Caki2 (cell line): ENCODE data around the gene MTA3. TPM values are rescaled to one million over a fixed set of nuclear protein-coding genes. Genes with fewer than 3 reads are reported as not detected.

Experiments used
- DNase-seq: peaks from one replicate; pipeline ENCODE4 v3.0.0-alpha.2; 2015; ENCODE audit warnings: low read depth
- in situ Hi-C: cut with HindIII; loops from 2 replicates; pipeline ENCODE4 v1.10.0; 2016; ENCODE audit warnings: low sequenced_read_pairs, low pct_unique_long_range_greater_than_20kb, mixed read lengths
- total RNA-seq: library from RNA; depleted of rRNA; stranded (reverse); fragments of >200 nt; shearing (Covaris generic); gene quantifications from 2 replicates; pipeline ENCODE4 v1.2.3, GENCODE V29; 2014; ENCODE audit warnings: low replicate concordance

MTA3 gene
- total RNA-seq, 1 experiment from 2014 or later, result 31.6 TPM

DNA sequence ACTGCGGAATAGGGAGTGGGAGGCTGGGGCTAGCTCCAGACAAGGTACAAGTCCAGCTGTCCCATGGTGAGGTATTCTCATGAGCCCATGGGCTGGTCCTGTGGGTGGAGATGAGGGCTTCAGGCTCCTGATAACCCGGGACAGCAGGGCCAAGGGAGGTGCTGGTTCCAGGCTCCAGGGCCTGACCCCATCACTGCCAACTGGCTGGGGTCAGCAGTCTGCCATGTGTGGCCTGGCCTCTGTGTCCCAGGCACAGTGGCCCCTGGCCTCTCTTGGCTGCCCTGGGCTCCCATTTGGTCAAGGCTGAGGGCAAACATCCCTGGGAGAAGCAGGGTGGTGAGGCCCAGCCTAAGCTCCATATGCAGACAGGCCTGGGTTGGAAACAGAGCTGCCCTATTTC, 196.5 kb downstream of the MTA3 start:
- in situ Hi-C loops, result no loop called here
- DNase-seq, result no peak

- no peak for DNase-seq
- in situ Hi-C loops, result no loop called here
Measured at GRCh38 chr2:42765686-42766085, 197.3 kb downstream of the MTA3 start.

DNA sequence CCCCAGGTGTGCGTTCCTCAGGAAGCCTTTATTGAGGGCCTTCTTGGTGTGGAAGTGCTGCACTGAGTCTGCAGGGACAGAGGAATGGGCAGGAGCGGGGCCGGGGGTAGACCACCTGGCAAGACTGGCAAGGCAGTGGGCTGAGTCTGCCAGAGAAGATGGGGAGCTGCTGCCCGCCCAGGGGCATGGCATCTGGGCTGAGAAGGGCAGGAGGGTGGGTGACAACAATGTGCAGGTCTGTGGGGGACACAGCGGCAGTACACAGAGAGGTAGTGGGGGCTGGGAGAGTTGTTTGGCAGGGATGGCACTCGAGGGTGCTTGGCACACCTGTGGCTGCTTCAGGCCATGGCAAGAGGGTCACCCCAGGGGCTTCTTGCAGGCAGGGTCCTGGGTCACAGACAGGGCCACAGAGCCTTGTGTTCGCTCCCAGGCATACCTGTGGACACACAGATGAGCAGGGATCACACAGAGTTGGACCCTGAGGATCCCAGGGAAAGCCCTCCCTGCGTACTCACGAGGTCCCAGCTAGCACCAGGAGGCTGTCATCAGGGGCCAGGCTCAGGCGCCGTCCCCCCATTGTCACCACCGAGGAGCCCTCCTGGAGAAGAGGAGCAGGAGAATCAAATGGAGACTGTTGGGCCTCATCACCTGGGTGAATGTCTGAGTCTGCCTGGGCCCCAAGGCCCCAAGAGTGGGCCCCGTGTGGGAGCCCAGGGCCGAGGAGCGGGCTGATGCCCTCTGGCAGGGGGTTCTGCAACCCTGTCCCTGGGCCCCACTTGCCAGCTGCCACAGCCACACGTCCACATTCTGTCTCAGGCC, 198.9 kb downstream of the MTA3 start:
- in situ Hi-C loops, result no loop called here
- no peak for DNase-seq

DNA sequence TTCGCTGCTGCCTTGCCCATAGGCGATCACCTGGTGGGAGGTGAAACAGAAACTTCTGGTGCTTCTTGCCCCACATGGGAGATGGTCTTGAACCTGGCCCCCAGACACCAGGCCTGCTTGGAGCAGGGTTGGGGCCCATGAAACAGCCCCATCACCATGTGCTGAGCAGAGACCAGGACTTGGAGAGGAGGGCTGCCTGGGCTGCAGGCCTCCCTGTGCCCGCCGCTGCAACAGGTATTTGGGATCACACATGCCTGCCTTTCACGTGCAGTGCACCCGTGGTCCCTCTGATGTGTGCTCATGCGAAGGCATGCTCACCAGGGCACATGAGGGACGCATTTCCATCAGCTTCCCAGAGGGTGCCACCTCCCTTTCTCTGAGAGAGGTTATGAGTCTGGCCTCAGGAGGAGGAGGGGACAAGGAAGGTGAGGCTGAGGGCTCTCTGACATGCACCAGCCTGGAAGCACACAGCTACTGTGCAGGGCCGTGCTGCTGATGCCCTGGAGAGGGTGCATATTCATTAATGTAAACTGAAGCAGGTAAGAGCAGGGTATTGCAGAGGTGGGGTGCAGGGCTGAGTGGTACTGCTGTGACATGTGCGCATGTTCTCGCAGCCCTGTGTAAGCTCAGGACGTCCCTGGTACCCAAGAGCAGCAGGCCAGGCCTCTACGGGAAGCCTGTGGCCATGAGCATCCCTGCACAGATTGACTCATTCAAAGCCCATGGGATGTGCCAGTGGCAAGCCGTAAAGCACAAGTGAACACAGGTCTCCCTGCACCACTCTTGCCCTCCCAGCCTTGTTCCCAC, 199.7 kb downstream of the MTA3 start:
- no peak for DNase-seq

DNA sequence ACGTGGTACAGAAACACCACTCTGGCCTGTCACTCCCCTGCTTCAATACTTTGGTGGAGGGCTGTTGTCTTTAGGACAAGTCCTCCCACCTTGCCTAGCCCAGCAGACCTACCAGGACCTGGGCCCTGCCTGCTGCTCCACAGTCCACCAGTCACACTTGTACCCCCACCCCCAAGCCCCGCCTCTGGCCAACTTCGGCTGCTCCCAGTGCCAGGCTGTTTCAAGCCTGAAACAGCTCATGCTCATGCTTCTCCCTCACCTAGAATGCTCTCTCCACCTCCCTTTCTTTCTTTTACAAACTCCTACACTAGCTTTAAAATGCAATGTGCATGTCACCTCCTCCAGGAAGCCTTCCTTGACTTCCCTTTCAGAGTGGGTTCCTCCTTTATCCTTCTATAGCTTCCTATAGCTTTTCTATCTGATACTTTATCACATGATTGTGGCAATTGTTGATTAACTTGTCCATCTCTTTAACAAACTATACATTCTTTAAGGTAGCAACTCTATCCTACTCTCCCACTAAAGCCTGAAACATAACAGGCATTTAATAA, 200.3 kb downstream of the MTA3 start:
- no peak for DNase-seq
- in situ Hi-C loops, result no loop called here

More for the DNA sequence above, 199.7 kb downstream of the MTA3 start:
- in situ Hi-C loops, result no loop called here

GRCh38 chr2:42769583-42770287, 201.3 kb downstream of the MTA3 start:
- DNase-seq, result no peak
- in situ Hi-C loops, result no loop called here

DNA sequence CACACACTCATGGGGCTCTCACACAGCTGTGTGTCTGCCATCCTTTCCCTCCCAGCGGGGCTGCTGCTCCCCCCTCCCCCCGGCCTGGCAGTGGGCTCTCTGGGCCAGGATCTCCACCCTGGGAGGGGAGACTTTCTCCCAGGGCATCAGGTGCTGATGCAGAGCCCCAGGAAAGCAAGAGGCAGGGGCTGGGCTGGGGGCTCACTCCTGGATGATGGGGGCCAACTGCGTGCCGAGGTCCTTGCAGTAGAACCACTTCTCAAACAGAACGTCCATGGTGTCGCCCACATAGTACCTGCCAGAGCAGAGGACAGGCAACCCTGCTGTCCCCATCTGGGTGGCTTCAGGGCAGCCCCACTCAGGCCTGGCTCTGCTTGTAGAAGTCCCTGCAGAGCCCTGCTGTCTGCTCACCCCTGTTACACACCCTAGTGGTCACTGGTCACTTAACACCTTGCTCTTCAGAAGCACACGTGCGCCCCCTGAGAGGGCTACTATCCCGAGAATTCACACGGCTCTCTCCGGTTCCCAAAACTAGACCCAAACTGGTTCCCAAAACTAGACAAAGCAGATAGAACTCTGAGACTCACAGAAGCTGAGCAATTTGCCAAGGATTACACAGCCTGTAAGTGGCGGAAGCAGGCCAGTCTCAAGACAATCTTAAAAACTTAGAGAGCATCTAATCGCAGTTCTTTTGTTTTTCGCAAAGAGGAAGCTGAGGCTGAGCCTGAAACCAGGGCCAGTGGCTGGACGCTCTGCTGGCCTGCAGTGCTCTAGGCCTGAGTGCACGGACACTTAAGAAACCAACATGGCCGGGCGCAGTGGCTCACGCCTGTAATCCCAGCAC, 202.1 kb downstream of the MTA3 start:
- no peak for DNase-seq
- in situ Hi-C loops, result no loop called here

- no peak for DNase-seq
- in situ Hi-C loops, result no loop called here
Measured at GRCh38 chr2:42771546-42772153, 203.2 kb downstream of the MTA3 start.

GRCh38 chr2:42775186-42775585, 206.8 kb downstream of the MTA3 start:
- in situ Hi-C loops, result no loop called here

DNA sequence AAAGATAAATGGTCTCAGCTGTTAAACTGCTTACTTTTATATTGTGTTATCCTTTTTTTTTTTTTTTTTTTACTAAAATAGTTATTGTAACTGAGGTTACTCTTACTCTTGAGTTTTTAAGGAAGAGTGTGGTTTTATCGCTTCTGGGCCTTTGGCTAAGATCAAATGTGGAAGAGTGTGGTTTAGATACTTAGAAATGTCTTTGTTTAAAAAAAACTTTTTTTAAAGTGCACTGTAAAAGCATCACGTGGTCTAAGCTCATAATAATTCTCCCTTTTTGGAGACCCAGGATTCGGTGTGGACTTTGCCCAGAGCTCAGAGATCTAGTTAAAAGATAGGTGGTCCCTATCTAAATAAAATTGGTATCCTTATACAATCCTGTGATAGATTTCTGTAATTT, 207.4 kb downstream of the MTA3 start:
- in situ Hi-C loops, result no loop called here
- no peak for DNase-seq

More at GRCh38 chr2:42775186-42775585, 206.8 kb downstream of the MTA3 start:
- DNase-seq, result no peak

GRCh38 chr2:42777883-42778805, 209.7 kb downstream of the MTA3 start:
- in situ Hi-C loops, result no loop called here
- DNase-seq, result peak; percentile 25

DNA sequence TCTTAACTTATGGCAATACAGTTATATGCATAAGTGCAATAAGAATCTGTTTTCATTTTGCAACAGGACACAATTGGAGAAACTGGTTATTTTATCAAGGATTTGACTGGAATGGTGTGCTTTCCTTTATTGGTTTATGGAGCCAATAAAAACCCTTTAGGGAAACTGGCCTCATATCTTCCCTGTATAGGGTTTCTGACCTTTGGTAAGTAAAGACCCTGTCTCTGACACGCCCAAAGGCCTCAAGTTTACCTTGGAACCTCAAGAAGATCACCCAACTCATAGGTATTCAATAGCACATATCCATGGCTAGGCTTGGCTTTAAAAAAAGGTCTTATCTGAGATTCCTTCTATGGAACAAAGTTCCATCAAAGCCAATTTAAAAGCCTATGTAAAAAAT, 212.7 kb downstream of the MTA3 start:
- in situ Hi-C loops, result no loop called here
- DNase-seq, result no peak

DNA sequence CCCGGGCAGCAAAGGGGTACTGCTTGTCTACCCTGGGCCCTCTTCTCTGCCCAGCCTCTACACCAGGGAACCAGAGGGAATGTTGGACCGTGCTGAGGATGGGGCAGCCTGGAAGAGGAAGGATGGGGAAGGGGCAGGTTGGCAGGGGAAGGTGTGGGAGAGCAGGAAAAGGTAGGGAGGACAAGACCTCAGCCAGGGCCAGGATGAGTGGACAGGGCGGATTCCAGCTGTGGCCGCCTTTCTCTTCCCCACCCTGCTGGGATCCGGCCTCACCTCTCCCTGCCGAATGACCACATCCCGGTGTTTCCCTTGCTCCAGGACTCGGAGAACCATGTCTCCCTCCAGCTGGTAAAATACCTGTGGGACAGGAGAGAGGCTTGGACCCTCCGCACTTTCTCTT, 215.1 kb downstream of the MTA3 start:
- DNase-seq, result no peak
- in situ Hi-C loops, result no loop called here

- DNase-seq, result no peak
- in situ Hi-C loops, result no loop called here
Measured at GRCh38 chr2:42784204-42784880, 215.9 kb downstream of the MTA3 start.

DNA sequence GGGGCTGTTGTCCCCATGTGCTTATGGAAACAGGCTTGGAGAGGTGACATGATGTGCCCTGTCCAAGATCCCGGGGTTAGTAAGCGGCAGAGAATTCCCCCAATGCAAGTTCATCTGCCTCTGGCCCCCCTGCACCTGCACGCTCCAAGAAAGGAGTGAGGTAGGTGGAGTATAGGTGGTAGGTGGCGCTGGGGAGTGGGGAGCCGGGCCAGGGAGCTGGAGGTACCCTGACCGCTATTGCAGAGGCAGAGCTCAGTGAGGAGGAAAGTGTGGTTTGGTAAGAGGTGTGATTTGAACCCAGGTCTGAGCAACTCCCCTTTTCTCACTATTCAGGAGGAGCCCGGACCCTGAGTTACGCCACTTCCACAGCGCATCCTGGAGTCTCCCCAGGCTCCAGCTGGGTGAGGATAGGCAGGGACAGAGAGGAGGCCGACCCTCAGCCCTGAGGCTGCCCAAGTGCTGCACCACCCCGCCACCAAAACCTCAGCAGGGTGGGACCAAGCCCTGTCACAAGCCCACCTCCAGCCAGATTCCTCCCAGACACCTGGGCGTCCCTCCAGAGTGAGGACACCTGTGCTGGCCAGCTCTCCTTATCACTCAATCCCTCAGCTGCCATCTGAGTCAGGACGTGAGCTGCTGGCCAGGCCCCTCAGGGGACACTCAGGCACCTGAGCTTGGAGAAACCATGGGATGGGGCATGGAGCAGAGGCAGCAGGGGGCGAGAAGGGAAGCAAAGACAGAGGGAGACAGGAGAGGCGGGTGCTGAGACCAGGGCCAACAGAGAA, 218.3 kb downstream of the MTA3 start:
- DNase-seq, result no peak
- in situ Hi-C loops, result no loop called here
